HG03135 (cell line): ENCODE results near the gene TRIM38.
"Not testable (repeated sequence)": the region's sequence is repeated elsewhere in the genome, so short reads cannot be mapped to it uniquely, and the experiment has no call there.

Experiments
- ATAC-seq: cut with Tn5 transposase; IDR thresholded peaks from one replicate; pipeline ENCODE4 v1.9.1; 2021; ENCODE audit warnings: mild to moderate bottlenecking, moderate library complexity; ENCODE audit not compliant: unreplicated experiment

The TRIM38 gene

DNA sequence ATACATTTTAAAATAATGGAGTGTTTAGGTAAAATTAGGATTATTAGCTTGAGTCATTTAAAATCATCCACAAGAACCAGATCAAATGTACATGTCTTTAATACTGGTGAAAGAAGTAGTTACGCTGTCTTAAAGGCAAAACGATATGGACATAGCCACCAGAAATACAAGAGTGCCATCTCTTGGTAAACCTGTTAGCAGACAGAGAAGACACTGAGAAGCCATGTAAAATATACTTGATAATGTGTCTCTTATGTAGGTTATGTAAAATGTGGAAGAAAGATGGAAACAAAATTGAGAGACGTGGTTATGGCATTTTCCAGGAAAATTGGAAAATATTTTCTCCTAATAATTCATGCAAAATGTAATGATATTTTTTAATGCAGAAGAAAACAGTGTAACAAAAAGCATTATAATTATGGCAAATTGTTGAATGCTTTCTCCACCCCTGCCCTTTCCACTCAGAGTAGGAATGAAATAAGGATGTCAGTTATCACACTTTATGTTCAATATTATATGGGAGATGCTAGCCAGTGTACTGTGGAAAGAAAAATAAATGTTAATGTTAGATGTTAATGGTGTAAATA is 19.9 kb upstream of the TRIM38 start:
- ATAC-seq, result no peak

DNA sequence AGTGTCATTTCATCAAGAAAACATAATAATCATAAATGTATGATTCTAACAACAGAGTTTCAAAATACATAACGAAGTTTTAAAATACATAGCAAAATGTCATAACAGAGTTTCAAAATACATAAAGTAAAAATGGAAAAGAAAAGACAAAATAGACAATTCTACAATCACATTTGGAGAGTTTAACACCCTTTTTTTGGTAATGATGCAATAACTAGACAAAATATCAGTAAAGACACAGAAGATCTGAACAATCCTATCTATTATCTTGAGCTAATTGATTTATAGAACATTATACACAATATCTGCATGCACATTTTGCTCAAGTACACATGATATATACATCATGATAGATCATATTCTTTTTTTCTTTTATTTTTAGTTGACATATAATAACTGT is 18.7 kb upstream of the TRIM38 start:
- ATAC-seq, result no peak

DNA sequence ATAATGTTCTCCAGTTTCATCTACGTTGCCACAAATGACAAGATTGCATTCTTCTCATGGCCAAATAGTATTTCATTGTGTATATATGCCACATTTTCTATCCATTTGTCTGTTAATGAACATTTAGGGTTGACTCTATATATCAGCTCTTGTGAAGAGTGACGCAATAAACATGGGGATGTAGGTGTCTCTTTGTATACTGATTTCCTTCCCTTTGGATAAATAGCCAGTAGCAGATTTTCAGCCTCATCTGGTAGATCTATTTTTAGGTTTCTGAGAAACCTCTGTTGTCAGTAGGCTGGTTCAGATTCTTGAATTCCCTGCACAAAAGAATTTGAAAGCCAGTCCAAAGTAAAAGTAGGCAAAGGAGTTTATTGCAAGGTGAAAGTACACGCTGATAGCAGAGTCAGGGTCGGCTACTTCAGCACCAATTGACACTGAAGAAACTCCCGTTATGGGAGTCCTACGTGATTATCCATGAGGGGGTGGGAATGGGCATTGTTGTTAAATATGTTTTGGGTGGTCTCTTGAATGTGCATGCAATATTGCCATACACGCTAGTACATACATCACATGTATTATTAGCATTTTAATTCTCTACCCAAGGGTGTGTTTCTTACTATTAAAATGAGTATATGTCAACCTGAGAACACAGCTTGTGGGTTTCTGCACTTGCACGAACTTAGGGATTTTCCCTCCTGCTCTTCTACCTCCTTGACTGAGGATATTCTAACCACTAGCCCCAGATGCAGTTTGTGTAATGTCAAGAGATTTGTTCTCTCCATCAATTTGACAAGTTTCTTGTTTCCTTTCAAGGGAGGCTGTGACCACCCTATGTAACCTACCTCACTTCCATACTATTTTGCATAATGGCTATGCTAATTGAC is 17.7 kb upstream of the TRIM38 start:
- ATAC-seq, result peak; percentile 86

DNA sequence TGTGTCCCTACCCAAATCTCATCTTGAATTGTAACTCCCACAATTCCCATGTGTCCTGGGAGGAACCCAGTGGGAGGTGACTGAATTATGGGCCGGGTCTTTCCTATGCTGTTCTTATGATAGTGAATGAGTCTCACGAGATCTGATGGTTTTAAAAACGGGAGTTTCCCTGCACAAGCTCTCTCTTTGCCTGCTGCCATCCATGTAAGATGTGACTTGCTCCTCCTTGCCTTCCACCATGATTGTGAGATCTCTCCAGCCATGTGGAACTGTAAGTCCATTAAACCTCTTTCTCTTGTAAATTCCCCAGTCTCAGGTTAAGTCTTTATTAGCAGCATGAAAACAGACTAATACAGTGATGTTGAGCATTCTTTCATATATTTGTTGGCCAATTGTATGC is 16.9 kb upstream of the TRIM38 start:
- not testable (repeated sequence) for ATAC-seq

DNA sequence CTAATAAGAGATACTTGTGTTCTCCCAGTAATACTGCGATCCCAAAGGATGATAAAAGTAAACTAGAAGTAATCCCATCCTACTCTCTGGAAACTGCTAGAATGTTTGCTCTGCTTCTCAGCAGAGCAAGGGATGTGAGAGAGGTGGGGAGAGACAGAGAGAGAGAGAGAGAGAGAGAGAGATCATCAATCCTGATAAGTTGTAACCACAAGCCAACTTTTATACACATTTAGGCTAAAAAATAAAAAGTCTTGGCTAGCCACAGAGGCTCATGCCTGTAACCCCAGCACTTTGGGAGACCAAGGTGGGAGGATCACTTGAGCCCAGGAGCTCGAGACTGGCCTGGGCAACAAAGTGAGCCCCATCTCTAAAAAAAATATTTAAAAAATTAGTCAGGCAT is 16.0 kb upstream of the TRIM38 start:
- ATAC-seq, result no peak

DNA sequence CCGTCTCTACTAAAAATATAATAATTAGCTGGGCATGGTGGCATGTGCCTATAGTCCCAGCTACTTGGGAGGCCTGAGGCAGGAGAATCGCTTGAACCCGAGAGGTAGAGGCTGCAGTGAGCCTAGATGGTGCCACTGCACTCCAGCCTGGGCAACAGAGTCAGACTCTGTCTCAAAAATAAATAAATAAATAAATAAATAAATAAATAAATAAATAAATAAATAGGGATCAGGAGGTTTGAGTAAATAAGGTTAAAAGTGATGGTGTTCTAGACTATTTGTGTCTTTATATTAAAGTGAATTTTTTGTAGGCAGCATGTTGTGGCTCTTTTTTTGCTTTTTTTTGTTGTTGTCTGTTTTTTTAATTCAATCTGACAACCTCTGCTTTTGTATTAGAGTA is 15.1 kb upstream of the TRIM38 start:
- ATAC-seq, result not testable (repeated sequence)

DNA sequence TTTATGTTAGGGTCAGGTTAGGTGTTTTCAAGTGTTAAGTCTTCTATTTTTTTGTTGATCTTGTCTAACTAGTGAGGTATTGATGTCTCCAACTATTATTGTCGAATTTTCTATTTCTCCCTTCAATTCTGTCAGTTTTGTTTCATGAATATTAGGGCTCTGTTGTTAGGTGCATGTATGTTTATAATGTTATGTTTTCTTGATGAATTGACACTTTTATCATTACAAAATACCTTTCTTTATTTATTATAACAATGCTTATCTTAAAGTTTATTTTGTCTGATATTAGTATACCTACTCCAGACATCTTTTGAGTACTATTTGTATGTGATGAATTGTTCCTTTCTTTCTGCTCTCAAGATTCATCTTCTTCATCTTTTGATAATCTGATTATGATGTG is 12.9 kb upstream of the TRIM38 start:
- no peak for ATAC-seq

DNA sequence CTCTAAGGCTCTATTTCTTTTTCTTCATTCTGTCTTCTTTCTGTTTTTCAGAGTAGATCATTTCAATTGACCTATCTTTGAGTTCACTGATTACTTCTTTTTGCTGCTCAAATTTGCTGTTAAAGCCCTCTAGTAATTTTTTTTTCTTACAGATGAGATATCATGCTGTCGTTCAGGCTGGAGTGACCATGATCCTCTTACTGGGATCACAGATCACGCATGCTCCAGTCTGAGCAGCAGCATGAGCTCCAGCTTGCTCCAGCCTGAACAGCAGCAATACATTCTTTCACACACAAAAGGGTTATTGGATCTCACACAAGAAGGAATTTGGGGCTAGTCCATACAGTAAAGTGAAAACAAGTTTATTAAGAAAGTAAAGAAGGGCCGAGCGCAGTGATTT is 12.3 kb upstream of the TRIM38 start:
- ATAC-seq, result no peak

DNA sequence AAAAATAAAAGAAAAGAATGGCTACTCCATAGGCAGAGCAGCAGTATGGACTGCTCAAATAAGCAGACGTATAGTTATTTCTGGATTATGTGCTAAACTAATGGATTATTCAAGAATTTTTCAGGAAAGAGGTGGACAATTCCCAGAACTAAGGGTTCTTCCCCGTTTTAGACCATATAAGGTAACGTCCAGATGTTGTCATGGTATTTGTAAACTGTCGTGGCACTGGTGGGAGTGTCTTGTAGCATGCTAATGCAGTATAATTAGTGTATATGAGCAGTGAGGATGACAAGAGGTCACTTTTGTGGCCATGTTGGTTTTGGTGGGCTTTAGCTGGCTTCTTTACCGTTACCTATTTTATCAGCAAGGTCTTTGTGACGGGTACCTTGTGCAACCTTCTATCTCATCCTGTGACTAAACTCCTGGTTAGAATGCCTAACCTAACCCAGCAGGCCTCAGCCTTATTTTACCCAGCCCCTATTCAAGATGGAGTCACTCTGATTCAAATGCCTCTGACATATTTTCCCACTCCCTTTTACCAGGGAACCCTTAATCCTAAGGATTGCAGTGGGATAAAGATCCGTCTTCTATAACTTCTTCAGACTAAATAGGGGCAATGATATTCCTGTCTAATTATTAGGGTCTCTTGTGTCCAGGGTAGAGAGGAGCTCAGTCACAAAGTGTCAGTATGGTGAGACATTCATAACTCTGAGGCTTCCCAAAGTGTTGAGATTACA is 11.1 kb upstream of the TRIM38 start:
- no peak for ATAC-seq

DNA sequence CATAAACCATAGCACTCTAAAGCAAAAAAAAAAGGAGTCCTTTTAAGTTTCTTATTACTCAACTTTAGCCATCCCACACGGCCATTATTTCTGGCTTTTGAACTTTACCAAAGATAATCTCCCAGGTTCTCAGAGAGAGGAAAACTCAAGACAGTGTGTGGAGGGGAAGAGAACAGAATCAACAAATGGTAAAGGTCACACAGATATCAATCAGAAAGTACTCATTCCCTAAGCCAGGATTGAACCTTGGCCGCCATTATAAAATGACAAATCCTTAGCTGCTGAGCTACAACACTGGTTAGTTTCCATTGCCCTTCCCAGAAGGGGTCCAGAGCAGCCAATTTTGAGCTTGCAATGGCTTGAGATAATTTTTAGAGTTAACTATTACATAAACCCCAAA is 10.1 kb upstream of the TRIM38 start:
- ATAC-seq, result no peak

DNA sequence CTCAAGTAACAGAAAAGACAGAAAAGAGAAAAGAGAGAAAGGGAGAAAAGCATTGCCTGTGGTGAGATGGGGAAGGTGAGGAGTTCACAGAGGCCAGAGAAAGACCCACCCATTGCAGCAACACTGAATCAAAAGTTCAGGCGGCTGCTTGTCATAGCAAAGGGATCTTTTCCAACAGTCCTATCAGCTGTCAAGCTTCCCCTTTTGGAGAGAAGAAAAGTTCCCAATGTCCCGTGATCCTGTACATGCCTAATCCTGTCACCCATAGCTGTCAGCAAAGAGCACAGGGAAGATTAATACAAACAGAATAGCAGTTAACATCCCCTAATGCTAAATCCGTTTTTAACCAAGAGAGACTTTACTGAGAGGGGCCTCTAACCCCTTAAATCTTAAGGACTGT is 8.9 kb upstream of the TRIM38 start:
- no peak for ATAC-seq

DNA sequence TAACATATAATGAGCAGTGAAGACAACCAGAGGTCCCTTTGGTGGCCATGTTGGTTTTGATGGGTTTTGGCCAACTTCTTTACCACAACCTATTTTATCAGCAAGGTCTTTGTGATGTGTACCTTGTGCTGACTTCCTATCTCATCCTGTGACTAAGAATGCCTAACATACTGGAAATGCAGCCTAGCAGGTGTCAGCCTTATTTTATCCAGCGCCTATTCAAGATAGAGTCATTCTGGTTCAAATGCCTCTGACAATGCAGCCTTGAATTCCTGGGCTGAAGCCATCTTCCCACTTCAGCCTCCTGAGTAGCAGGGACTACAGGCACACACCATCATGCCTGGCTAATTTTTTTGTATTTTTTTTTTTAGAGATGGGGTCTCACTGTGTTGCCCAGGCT is 7.8 kb upstream of the TRIM38 start:
- ATAC-seq, result no peak

DNA sequence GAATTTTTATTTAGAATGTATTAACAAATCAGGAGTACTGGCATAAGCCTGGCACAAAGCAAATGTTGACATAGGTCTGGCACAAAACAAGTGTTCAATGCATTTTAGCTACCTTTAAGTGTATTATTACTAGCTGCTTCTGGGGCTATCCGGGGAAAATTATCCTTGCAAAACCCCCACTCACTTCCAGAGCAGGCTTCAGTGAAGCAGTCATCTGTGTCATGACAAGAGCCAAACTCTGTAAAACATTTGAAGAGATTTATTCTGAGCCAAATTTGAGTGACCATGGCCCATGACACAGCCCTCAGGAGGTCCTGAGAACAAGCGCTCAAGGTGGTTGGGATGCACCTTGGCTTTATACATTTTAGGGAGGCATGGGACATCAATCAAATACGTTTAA is 6.4 kb upstream of the TRIM38 start:
- no peak for ATAC-seq

DNA sequence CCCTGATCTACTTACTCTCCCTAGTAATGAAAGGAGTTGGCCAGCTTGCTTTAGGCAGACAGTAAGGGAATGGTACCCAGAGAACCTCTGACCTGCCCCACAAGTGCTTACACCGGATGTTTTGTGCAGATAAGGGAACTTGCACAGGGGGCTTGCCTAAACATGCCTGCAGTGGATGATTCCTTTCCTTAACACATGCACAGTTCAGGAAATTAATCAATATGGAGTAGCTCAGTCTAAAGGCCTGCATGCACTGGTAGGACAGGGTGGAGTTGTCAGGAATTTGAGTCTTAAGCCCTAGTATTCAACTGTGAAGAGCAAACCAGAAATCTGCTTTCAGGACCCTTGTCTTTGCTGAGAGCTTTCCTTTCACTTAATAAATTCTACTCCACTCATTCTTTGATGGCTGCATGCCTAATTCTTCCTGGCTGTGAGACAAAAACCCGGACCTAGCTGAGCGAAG is 3.9 kb upstream of the TRIM38 start:
- ATAC-seq, result no peak

DNA sequence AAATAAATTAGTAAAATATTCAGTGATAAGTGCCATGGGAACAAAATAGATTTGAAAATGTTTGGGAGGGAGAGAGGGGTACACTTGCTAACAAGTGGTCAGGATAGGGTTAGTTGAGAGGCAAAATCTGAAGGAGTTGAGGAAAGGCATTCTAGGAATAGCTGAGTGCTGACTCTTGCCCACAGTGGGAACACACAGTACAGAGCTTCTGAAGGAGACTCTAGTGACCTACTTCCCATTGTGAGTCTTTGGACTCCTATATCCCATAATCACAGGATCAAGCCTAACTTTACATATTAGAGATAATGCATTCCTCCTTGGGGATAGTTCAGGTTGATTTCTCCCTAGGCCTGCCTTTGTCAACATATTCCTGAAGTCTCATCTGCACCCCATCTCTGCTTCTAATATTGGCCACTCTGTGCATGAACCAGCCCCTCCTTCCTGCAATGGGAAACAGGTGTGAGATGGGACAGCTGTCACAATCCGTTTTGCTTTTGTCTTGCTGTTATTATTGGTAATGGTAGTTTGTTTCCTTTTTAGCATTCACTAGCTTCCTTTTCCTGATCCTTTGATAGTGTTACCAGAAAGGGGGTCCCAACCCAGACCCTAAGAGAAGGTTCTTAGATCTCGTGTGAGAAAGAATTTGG is 2.6 kb upstream of the TRIM38 start:
- ATAC-seq, result no peak

DNA sequence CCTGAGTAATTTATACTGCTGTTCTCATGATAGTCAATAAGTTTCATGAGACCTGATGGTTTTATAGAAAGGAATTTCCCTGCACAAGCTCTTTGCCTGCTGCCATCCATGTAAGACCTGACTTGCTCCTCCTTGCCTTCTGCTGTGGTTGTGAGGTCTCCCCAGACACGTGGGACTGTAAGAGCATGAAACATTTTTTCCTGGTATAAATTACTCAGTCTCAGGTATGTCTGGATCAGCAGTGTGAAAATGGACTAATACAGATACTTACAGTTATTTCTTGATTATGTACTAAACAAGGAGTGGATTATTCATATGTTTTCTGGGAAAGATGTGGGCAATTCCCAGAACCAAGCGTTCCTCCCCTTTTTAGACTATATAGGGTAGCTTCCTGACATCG is 1.9 kb upstream of the TRIM38 start:
- ATAC-seq, result no peak

DNA sequence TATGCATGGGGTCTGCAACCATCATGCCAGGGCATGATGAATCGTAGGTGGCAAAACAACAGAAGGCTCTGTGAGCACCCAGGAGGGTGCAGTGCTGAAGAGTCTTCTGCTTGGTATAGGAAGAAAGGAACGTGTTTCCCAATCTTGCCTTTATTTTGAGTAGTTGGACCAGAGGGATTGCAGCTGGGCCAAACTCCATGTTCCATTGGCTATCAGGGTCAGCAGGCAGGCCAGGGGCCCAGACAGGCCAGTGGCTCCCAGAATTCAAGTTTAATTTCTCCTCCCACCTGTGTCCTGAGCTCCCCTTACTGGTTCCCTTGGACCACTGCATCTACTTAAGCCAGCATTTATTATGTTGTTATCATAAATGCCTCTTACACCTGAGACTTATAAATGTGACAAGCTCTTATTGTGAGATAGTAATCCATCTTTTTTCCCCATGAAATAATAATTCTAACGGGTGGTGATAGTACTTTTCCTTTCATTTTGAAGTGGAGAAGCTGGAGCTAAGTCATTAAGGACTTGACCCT is 918 bp upstream of the TRIM38 start:
- ATAC-seq, result no peak

DNA sequence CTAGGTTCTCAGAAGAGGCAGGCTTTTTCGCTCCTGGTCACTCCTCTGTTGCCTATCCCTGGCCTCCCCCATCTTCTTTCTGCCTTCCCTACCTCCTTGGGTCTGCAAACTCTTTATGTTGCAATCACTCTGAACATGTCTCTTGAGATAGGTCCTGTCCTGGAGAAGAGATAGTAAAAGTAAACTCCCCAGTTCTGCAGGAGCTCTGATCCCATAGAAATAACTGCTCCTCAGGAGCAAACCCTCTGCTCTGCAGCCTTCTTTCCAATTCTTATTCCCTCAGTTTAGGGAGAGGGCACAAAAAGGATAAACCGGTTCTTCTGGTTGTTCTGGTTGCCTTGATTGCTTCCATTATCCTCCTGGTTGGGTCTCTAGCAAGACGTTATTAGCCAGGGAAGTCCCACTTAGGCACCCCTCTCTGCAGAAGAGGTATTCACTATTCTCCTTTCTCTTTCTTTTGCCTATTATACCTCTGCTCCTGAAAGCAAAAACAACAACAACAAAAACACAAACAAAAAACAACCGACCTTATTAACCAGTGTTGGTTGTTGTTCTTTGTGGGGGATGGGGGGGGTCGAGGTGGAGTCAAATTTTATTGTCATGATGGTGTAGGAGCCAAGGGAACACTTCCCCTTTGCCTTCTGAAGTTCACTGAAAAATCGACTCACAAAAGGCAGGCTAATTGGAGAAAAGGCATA is 973 bp downstream of the TRIM38 start:
- no peak for ATAC-seq

DNA sequence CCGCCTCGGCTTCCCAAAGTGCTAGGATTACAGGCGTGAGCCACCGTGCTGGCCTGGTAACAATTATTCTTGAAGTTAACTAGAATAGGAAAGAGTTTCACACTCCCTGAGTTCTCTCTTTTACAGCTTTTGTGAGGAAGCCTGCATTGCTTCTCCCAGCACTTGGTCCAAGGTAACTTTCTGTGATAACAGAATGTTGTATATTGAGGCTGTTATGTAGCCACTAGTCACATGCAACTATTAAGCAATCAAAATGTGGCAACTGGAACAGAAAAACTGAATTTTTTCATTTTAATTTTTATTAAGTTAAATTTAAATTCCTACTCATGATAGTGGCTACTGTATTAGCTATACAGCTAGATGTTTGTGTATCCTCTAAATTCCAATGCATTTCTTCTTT is 2.5 kb downstream of the TRIM38 start:
- no peak for ATAC-seq

DNA sequence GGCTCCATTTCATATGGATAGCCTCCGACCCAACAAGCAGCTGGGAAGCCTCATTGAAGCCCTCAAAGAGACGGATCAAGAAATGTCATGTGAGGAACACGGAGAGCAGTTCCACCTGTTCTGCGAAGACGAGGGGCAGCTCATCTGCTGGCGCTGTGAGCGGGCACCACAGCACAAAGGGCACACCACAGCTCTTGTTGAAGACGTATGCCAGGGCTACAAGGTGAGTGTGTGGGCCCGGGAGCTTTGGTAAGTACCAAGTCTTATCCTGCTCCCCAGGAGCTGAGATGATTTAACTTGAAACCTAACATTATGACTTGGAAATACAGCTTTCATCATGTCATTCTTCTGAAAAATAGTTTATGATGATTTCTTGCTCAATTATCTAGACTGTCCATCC is 4.1 kb downstream of the TRIM38 start:
- ATAC-seq, result no peak

DNA sequence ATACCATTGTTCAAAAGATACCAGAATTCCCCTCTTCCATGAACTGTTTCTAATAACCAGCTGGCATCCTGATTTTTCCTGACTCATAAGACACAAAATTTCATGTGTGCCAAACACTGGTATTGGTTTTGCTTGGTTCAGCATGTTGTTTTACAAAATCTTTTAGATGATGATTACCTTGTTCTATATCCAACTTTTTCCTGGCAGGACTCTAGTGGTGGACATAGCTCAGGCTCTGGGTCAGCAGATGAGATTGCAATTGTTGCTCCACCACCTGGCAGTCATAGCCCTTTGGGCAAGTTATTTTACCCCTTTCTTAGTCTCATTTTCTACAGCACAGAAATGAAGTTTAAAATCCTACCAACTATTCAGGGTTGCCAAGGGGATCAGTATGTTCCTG is 6.2 kb downstream of the TRIM38 start:
- ATAC-seq, result no peak
